Heart left ventricle (tissue), 13 donors: ENCODE measurements around the gene THSD4.

Experiments used
- CTCF ChIP-seq, 12 donors: fragments of 200-600 bp; sonication (generic) in 4 of 12; IDR thresholded peaks; one replicate each; pipeline versions ENCODE4 v1.5.0 to v1.8.0; 2018 to 2022; ENCODE audit warnings: antibody characterized with exemption in 12 of 12, mild to moderate bottlenecking in 5 of 12
- POLR2A ChIP-seq, 2 donors: fragments of 450-650 bp; IDR thresholded peaks; one replicate each; pipeline ENCODE4 v1.6.1; 2017; ENCODE audit warnings: antibody characterized with exemption in 2 of 2, mild to moderate bottlenecking in 2 of 2, moderate library complexity in 2 of 2
- donor health status: ischemic (EF 13 %, LVEDD 7.1; RV severe dilation, severe dysfunction).
- donor health status: DM: no; HTN: yes; CAD: no.
- donor health status: DM: no; HTN: no; CAD: no.
- donor health status: ischemic (EF 25% LVEDD 6.9; RV normal size, moderate dysfunction).
- donor health status: ischemic (EF 25% LVEDD 5.7; RV mildly dilated, moderate dysfunction).
- donor health status: ischemic (EF 35%, LVEDD 5.7; RV mildly dilated, moderate dysfunction).
- donor health status: nonischemic (EF 11% LVEDD 7.7; RV severe dilation, severe dysfunction).
- donor health status: DM: yes; HTN: yes; CAD: no.
- donor health status: PGD.
- donor health status: ischemic (EF 29% LVEDD 5.4; RV normal size, mild dysfunction).
- donor health status: nonischemic (EF 23%, LVEDD 6.1; RV moderate dilation, normal function).

- TF ChIP-seq CTCF (IDR thresholded peaks at IDR 0.05) (no peak), POLR2A (IDR thresholded peaks at IDR 0.05) (no peak)
Observed at GRCh38 chr15:71302861-71303410, 187.7 kb downstream of the THSD4 start.
